HepG2 (cell line): ENCODE data around the gene IL15RA.

ENCODE experiments used
- CTCF ChIP-seq: sonication (generic); formaldehyde crosslinking; IDR thresholded peaks from 2 replicates; pipeline ENCODE4 v1.5.0; 2020; ENCODE audit warnings: mild to moderate bottlenecking, missing genetic modification reagents, moderate library complexity
- ELF1 ChIP-seq: sonication (generic); formaldehyde crosslinking; IDR thresholded peaks from 2 replicates; pipeline ENCODE4 v1.4.0; 2020; ENCODE audit warnings: missing genetic modification reagents
- EP300 ChIP-seq, 3 experiments: sonication (generic) in 1 of 3; formaldehyde crosslinking in 1 of 3; IDR thresholded peaks; 2 replicates each; pipeline versions ENCODE4 v1.5.1 to v1.6.1; 2011 to 2020; ENCODE audit warnings: low read depth in 2 of 3, low read length in 2 of 3, borderline replicate concordance in 1 of 3, improper control_type of control experiment in 1 of 3, mild to moderate bottlenecking in 1 of 3, missing genetic modification reagents in 1 of 3, moderate library complexity in 1 of 3
- ETV6 ChIP-seq: sonication (generic); formaldehyde crosslinking; conservative IDR thresholded peaks from 2 replicates; pipeline ENCODE4 v1.4.0; 2020; ENCODE audit warnings: missing genetic modification reagents
- HMGXB4 ChIP-seq, 2 experiments: sonication (generic) in 1 of 2; formaldehyde crosslinking in 1 of 2; IDR thresholded peaks; 2 replicates each; pipeline versions ENCODE4 v1.4.0 to v1.6.1; 2018 to 2020; ENCODE audit warnings: missing genetic modification reagents in 2 of 2, borderline replicate concordance in 1 of 2, low read depth in 1 of 2, mild to moderate bottlenecking in 1 of 2, missing biosample characterization in 1 of 2
- NFRKB ChIP-seq: fragments of 450-650 bp; IDR thresholded peaks from 2 replicates; pipeline ENCODE4 v1.6.1; 2017
- RAD21 ChIP-seq: fragments of 450-650 bp; formaldehyde crosslinking; IDR thresholded peaks from 2 replicates; pipeline ENCODE4 v1.5.0; 2020; ENCODE audit warnings: mild to moderate bottlenecking
- REST ChIP-seq, 2 experiments: IDR thresholded peaks; 2 replicates each; pipeline ENCODE4 v1.6.1; 2011 to 2012; ENCODE audit warnings: low read length in 2 of 2, borderline replicate concordance in 1 of 2, low read depth in 1 of 2, mild to moderate bottlenecking in 1 of 2, moderate library complexity in 1 of 2
- YY1 ChIP-seq: IDR thresholded peaks from 2 replicates; pipeline ENCODE4 v1.6.1; 2011; ENCODE audit warnings: low read length, low read depth, moderate library complexity, mild to moderate bottlenecking; ENCODE audit not compliant: insufficient read depth, insufficient replicate concordance
- ZNF567 ChIP-seq: sonication (generic); formaldehyde crosslinking; IDR thresholded peaks from 2 replicates; pipeline ENCODE4 v1.8.1; 2023; ENCODE audit warnings: mild to moderate bottlenecking, missing genetic modification reagents, borderline replicate concordance
- TF ChIP-seq, protein P1 (sequence below): sonication (generic); formaldehyde crosslinking; IDR thresholded peaks from 2 replicates; pipeline ENCODE4 v1.5.0; 2020; ENCODE audit warnings: missing genetic modification reagents

GRCh38 chr10:5903563-5903962 lies 73.8 kb downstream of the IL15RA start:
- TF ChIP-seq ETV6 (CRISPR knock-in tag) = no peak
- TF ChIP-seq ELF1 (CRISPR knock-in tag) = no peak
- TF ChIP-seq, protein P1, sequence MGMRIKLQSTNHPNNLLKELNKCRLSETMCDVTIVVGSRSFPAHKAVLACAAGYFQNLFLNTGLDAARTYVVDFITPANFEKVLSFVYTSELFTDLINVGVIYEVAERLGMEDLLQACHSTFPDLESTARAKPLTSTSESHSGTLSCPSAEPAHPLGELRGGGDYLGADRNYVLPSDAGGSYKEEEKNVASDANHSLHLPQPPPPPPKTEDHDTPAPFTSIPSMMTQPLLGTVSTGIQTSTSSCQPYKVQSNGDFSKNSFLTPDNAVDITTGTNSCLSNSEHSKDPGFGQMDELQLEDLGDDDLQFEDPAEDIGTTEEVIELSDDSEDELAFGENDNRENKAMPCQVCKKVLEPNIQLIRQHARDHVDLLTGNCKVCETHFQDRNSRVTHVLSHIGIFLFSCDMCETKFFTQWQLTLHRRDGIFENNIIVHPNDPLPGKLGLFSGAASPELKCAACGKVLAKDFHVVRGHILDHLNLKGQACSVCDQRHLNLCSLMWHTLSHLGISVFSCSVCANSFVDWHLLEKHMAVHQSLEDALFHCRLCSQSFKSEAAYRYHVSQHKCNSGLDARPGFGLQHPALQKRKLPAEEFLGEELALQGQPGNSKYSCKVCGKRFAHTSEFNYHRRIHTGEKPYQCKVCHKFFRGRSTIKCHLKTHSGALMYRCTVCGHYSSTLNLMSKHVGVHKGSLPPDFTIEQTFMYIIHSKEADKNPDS (CRISPR knock-in tag) = no peak
- TF ChIP-seq CTCF = no peak
- TF ChIP-seq RAD21 (CRISPR knock-in tag) = no peak
- TF ChIP-seq HMGXB4 (CRISPR knock-in tag; IDR thresholded peaks at IDR 0.05; ENCODE audit: borderline replicate concordance in 1 of 2, low read depth in 1 of 2) = no peak
- no peak for TF ChIP-seq NFRKB
- TF ChIP-seq ZNF567 (CRISPR knock-in tag) = no peak
- TF ChIP-seq EP300 (IDR thresholded peaks at IDR 0.05; ENCODE audit: low read depth in 2 of 2, low read length in 2 of 2) = no peak
- no peak for TF ChIP-seq EP300 (CRISPR knock-in tag; IDR thresholded peaks at IDR 0.05; ENCODE audit: borderline replicate concordance)
- TF ChIP-seq REST (IDR thresholded peaks at IDR 0.05; ENCODE audit: borderline replicate concordance in 1 of 2, low read depth in 1 of 2, low read length in 2 of 2) = no peak
- no peak for TF ChIP-seq YY1
